ENCODE data around the gene RASGRP3.

DNA sequence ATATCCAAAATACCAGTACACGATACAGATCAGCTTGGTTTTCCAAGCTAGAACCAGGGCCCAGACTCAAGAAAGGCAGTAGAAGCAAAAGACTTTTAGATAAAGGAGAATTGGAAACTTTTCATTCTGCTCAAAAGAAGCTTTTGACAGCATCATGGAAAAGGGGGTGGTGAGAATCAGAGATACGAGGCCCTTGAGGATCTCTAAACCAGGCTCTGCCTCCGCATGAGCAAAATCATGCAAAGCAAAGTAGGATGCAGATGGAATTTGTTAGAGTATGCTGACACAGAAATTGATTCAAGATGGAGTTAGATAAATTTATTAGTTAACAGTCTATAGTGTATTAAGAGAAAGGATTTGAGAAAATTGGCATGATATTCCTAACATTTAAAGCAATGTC lies 82.9 kb downstream of the RASGRP3 start:
- TF ChIP-seq, protein P1, sequence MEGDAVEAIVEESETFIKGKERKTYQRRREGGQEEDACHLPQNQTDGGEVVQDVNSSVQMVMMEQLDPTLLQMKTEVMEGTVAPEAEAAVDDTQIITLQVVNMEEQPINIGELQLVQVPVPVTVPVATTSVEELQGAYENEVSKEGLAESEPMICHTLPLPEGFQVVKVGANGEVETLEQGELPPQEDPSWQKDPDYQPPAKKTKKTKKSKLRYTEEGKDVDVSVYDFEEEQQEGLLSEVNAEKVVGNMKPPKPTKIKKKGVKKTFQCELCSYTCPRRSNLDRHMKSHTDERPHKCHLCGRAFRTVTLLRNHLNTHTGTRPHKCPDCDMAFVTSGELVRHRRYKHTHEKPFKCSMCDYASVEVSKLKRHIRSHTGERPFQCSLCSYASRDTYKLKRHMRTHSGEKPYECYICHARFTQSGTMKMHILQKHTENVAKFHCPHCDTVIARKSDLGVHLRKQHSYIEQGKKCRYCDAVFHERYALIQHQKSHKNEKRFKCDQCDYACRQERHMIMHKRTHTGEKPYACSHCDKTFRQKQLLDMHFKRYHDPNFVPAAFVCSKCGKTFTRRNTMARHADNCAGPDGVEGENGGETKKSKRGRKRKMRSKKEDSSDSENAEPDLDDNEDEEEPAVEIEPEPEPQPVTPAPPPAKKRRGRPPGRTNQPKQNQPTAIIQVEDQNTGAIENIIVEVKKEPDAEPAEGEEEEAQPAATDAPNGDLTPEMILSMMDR (IDR thresholded peaks at IDR 0.05) = no peak
- TF ChIP-seq POLR2A (IDR thresholded peaks at IDR 0.05) = no peak

All from uterus (tissue), 2 donors.